NCI-H1694 treated with DMSO at 0.1 percent for 48 hours (cell line): ENCODE data around the gene SUSD3.
"Not testable (repeated sequence)": the region's sequence is repeated elsewhere in the genome, so short reads cannot be mapped to it uniquely, and the experiment has no call there.

Experiments used
- DNase-seq: peaks from one replicate; lab custom pipeline; 2025; lab: John Stamatoyannopoulos, UW

SUSD3 gene

GRCh38 chr9:93093877-93094657 is 35.6 kb downstream of the SUSD3 start:
- DNase-seq = no peak

- no peak for DNase-seq
Observed at GRCh38 chr9:93094658-93095204, 36.2 kb downstream of the SUSD3 start.

GRCh38 chr9:93095205-93096130 is 37.0 kb downstream of the SUSD3 start:
- peak; percentile 92 for DNase-seq

GRCh38 chr9:93096131-93096802 is 37.8 kb downstream of the SUSD3 start, which contains the start of gene CARD19:
Gene CARD19 (plus strand): TSS chr9:93096217. CDS start chr9:93096346, 129 bp downstream.
- no peak for DNase-seq

- DNase-seq = no peak
Observed at GRCh38 chr9:93096811-93097382, 38.4 kb downstream of the SUSD3 start.

GRCh38 chr9:93097511-93098201 is 39.2 kb downstream of the SUSD3 start:
- no peak for DNase-seq

- no peak for DNase-seq
Observed at GRCh38 chr9:93098236-93098946, 39.9 kb downstream of the SUSD3 start.

- no peak for DNase-seq
Observed at GRCh38 chr9:93099551-93100275, 41.2 kb downstream of the SUSD3 start.

- DNase-seq = no peak
Observed at GRCh38 chr9:93100276-93100636, 41.8 kb downstream of the SUSD3 start.

- not testable (repeated sequence) for DNase-seq
Observed at GRCh38 chr9:93101086-93101485, 42.6 kb downstream of the SUSD3 start.

- DNase-seq = no peak
Observed at GRCh38 chr9:93105620-93106019, 47.1 kb downstream of the SUSD3 start.

- no peak for DNase-seq
Observed at GRCh38 chr9:93107151-93107824, 48.8 kb downstream of the SUSD3 start.

GRCh38 chr9:93107825-93108161 is 49.3 kb downstream of the SUSD3 start:
- no peak for DNase-seq

GRCh38 chr9:93108291-93109041 is 50.0 kb downstream of the SUSD3 start:
- no peak for DNase-seq

GRCh38 chr9:93110311-93110855 is 51.9 kb downstream of the SUSD3 start:
- no peak for DNase-seq

- no peak for DNase-seq
Observed at GRCh38 chr9:93111001-93111370, 52.5 kb downstream of the SUSD3 start.

- DNase-seq = no peak
Observed at GRCh38 chr9:93111371-93112115, 53.0 kb downstream of the SUSD3 start.
